GM19397 (cell line): ENCODE data around the gene ALDH1A2.
"Not testable (repeated sequence)": the region's sequence is repeated elsewhere in the genome, so short reads cannot be mapped to it uniquely, and the experiment has no call there.

ENCODE experiments used
- ATAC-seq: cut with Tn5 transposase; IDR thresholded peaks from one replicate; pipeline ENCODE4 v1.9.1; 2021; ENCODE audit warnings: mild to moderate bottlenecking, moderate library complexity; ENCODE audit not compliant: unreplicated experiment

Gene ALDH1A2

DNA sequence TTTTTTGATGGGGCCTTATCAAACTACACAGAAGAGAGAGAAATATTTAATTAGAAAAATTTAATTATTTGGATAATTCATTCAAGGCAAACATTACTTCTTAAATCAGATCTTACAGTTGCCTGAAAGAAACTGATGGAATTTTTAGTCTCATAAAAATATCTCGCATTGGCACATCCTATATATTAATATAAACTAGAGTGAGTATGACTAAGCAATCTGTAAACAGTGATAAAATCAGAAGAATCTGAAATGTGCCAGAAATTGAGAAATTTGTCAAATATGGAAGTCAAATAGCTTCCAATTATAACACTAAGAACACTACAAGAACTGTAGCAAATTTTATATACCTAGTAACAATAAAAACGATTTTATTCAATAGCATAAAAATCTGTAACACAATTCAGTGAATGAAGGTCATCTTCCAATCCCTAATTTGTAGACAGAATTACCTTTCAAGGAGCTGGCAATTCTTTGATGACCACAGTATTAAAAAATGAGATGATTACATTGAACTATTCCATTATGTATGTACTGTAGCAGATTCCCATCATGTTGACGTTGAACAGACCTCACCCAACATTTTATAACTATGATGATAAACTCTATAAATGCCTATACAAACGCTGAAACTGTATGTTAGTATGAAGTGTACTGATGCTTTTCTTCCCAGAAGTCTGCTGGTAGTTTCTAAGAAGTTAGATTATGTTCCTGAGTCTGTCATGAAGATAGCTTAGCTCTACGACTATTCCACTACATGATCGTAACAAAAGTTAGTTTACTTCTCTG lies 63.0 kb downstream of the ALDH1A2 start:
- no peak for ATAC-seq

DNA sequence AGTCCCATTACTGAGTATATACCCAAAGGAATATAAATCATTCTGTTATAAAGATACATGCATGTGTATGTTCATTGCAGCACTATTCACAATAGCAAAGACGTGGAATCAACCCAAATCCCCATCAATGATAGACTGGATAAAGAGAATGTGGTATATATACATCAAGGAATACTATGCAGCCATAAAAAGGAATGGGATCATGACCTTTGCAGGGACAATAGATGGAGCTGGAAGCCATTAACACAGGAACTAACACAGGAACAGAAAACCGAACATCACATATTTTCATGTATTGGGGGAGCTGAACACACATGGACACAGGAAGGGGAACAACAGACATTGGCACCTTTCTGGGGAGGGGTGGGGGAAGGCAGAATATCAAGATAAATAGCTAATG lies 65.8 kb downstream of the ALDH1A2 start:
- not testable (repeated sequence) for ATAC-seq

DNA sequence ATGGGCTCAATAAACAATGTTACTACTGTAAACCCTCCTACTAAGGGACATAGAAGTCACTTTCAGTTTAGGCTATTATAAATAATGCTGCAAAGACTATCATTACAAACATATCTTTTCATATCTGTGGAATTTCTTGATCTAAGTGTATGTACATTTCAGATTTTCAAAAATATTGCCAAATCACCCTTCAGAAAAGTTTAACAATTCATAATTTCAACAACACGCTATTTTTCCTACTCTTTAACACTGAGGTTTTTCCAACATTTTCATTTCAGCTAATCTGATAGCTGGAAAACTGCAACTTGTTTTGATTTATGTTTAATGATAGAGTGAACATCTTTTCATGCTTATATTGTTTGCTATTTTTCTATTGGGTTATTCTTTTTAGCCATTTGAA lies 69.0 kb downstream of the ALDH1A2 start:
- no peak for ATAC-seq

DNA sequence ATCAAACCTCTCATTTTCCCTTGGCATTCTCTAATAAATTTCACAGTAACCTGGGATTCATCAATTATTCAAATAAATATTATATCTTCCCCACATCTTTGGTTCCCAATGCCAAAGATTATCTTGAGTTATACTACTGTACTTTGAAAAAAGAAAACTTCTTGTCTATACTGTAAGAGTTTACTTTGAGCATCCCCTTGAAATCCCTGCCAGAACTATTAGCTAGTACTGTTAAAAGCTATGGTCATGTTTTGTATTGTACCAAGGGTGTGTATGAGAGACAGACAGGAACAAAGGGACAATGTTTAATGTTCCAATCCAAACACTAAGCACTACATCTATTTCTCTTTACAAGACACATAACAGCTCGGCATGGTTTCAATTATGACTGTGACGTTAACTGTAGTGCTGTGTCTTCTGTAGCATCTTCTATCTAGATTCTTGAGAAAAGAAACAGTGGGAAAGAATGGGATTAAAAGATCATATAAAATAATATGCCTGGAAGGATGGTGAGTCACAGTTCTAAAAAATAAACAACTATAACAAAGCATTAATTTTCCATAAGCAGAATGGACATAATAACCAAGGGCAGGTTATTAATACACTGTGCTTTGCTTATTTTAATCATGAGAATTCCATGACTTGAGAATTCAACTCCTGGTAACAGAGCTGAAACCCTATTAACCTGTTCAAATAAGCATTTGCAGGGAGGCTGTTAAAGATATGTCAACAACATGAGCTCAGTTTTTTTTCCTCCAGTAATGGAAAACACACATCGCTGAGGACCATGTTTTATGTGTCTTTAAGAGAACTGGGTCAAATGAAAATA lies 71.1 kb downstream of the ALDH1A2 start:
- ATAC-seq = no peak

DNA sequence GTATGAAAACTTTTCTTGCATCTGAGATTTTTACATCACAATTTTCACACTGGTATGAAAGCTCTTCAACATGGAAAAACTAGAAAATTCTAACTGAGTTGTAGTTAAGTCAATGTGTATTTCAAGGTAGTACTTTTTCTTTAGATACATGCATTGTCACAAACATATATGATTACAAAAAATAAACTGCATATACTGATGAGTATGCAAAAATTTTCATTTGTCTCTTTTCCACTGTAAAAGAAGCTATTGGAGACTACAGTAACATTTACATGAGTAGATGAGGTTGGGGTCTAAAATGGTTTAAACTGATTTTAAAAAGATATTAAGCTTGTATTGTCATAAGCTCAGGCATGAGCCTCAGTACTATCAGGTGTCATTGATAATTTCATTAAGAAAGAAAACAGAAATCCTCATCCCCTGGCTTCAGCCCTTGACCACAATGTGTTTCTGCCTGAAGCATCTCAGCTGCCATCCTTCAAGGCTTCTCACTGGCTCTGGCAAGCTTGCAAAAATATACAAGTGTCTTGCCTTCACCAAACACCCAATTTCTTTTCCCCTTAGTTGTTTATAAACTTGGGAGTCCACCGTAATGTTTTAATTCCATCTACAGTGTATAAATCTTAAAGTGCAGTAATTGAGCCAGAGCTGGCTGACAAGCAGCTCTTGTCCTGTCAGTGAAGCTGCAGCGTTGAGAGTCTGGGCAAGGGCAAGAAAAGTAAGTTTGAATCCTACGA lies 71.9 kb downstream of the ALDH1A2 start:
- ATAC-seq = no peak

DNA sequence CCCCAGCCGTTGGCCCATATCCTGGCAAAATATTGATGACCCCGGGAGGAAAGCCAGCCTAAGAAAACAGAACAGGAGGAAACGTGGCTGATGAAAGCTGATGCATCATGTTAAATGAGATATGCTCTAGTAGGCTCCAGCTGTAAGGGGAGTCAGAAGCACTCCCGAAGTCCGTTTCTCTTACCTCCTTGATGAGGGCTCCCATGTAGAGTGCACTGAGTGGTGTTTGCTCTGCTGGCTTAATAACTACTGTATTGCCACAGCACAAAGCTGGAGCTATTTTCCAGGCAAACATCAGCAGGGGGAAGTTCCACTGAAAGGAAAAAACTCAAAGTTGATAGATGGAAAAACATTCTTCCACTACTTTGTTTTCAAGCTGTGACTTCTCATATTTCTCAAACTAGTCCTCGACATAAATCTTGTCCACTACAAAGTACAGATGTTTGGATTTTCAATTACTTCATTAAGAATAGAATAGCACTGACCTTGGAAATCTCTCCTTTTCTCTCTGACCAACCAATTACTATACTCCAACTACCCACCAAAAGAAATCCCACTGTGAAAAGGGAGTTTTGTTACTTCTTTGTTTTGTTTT lies 72.7 kb downstream of the ALDH1A2 start:
- no peak for ATAC-seq

DNA sequence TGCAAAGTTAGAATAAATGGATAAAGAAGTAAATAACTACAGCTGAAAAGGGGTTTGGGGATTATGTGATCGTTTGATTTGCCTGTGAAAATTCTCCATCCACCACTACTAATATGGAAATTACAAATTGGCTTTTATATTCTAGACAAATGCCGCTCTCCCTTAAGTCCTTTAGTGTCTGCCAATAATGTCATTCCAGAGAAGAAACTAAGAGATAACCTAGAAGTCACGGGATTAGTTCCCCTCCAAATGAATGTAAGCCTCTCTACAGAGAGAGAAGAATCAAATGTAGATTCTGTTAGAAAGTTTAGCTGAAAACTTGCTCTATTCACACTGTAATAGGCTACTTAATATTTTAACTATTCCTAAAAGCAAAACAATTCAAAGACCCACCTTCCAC lies 92.0 kb downstream of the ALDH1A2 start:
- no peak for ATAC-seq

DNA sequence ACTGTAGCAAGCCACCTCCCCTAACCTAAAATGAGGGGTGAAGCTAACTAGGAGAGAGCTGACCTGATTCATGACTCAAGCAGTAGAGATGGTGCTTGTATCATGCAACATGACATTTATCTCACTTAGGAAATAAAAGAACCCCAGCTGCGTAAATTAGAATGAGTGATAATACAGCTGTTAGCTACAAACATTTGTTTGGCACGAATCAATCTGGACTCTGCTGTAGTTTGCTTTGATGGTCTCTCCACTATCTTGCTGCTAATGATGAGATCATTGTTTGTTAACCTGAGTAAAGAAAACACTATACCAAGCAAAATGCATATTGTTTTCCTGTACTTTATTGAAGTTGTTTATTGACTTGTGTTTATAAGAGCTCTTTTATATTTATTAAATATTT lies 92.6 kb downstream of the ALDH1A2 start:
- no peak for ATAC-seq

DNA sequence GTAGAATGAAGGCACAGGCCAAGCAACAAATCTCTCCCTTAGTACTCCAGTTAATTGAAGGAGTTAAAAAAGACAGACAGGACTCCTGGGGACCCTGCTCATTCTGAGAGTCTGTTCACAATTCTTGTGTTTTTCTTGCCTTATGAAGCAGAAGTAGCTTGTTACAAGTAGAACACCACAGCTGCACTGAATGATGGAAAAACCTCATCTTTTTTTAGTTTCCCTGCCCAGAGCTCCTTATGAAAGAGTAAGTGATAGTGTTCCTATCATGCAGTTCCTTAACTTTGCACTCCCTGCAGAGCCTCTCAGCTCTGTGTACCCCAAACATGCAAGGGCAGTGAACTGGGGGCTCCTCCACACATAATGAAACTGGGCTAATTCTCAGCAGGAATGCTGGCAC lies 95.5 kb downstream of the ALDH1A2 start:
- ATAC-seq = no peak

DNA sequence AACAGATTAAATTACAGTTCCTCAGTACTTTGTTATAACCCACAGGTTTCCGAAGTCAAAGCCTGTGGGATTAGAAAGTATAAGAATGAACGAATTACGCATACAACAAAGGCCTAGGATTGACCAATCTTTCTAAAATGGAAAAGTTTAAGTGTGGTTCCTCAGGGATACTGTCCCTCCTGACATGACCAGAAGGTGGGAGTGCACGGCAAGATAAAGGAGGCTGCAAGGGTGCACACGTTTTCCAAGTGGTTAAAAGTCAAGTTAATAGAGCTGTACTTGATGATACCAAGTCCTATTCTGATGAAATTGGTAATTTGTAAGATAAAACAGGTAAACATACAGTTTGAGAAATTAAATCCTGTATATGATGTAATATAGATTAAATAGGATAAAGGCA lies 96.2 kb downstream of the ALDH1A2 start:
- no peak for ATAC-seq

DNA sequence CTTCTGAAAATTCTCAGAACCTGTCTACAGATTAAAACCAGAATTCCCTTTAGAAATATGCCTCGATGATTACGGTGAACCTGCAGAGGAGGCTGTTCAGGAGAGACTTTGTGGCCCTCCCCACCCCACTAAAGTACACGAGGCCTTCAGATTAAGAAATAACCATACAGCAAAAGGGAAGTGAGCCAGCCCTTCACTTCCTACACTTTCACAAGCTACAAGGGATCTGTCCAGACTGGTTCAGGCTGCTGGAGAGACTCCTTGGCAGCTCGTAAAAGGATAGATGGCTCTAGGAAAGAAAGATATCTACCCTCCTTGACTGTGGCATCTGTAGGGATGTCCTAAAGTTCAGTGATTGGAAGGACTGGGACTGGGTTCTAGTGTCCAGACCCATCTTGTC lies 102.6 kb downstream of the ALDH1A2 start:
- ATAC-seq = no peak

DNA sequence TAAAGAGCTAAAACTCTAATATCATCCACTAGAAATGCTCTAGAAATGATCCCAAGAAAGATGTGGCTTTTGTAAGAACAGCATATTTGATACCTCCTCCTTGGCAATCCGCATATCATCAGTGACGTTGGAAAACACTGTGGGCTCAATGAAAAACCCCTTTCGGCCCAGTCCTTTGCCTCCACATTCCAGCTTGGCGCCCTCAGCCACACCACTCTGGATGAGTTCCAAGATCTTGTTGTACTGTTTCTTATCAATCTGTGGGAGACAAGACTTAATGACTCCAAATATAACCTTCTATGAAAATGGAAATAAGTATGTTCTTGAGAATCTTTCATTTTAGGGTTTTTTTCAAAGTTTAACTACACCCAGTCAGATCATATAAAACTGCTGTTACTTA lies 103.6 kb downstream of the ALDH1A2 start:
- no peak for ATAC-seq

DNA sequence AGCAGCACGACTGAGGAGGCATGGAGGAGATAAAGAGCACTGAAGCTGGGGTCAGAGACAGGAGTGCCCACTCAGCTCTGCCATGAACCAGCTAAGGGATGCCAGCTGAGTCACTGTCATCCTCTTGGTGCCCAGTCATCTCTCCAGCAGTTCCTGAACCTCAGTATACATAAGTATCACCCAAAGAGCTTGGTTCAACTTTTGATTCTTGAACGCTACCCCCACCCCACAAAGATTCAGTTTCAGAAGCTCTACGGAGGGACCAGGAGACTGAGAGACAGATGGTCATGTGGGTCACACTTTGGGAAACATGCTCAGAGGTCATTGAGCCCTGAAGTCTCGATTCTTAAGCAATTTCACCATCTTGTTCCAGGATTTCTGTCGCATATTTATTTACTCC lies 108.4 kb downstream of the ALDH1A2 start:
- no peak for ATAC-seq

DNA sequence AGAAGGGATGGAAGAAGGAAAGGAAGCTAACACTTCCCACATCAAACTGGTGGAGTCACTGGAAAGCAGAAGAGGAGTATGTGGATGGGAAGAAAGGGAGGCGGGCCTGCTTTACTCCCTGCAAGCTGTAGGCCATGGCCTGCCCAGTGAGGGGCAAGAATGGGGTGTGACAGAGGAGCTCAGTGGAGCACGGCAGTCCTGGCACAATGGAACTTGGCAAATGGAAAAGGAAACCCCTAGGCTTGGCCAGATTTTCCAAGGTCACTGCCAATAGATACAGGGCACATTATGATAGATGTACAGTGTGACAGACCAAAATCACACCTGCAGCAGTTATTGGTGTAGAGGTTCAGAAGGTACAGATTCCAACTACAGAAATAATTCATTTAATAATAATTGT lies 111.6 kb downstream of the ALDH1A2 start:
- no peak for ATAC-seq

DNA sequence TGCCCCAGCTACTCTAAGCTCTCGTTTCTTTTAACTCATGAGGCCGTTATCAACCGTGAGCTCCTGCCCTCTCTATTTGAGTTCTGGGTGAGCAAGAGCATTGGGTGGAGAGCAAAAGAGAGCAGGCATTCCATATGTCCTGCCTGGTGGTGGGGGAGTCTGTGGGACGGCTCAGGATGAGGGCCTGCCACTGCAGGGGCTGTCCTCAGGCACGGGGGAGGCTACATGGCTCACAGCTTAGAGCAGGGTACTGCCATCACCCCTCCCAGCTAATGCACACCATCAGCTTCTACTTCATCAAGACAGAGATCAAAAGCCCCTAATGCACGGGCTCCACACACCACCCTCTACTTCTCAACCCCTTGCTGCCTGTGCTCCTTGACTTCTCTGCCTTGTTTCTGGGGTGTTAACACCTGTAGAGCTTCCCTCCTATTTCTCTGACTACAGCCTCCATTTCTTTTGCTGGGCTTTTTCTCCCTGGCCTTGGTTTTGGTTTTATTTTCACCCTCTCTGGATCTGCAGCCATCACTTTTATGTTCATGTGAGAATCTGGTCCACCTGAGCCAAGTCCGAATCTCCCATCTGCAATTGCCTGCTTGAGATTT lies 114.1 kb downstream of the ALDH1A2 start:
- no peak for ATAC-seq

DNA sequence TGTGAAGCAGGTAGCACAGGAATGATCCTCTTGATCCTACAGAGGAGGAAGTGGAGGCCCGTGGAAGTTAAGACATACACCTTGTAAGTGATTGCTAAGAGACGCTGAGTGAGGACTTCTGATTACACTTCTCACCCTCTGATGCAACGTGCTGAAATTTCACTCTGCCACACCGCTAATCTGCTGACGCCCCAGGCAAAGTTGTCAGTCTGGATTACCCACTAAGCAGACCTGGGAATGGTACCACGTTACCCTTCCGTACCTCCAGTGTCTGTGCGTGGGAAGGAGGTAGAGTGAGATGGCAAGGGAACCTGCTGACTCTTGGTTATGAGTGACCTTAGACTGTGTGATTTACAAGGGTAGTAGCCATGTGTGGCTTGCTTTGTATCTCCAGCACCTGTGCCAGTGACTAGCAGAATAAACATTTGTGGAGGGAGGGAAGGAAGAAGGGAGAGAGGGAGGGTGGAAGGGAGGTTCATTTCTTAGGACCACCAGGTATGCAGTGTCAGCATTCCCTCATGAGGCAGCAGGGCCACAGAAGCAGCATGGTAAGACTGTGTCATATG lies 115.0 kb downstream of the ALDH1A2 start:
- ATAC-seq = no peak

DNA sequence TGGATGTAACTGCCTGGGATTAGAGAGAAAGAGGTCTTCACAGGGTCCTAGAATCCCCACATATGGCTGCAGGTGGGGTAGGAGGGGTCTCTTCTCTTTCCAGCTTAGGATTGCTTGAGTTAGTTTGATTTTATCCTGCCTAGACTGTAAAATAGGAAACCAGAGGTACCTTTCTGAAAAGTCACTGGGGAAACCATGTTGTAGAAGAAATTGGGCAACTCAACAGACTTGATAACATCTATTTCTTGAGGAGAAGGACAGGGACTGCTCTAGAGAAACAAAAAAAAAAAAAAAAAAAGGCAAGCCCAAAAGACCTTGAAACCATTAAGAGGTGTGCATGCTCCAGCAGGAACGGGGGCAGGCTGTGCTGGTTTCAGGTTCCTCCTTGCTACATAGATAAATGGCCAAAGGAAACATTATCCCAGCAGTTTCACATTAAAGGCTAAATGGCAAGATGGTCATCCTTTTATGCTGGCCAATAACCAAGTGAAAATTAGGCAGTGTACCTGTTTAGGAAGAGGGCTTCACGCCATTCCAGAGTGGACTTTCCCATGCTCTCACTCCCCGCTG lies 116.1 kb downstream of the ALDH1A2 start:
- ATAC-seq = no peak

DNA sequence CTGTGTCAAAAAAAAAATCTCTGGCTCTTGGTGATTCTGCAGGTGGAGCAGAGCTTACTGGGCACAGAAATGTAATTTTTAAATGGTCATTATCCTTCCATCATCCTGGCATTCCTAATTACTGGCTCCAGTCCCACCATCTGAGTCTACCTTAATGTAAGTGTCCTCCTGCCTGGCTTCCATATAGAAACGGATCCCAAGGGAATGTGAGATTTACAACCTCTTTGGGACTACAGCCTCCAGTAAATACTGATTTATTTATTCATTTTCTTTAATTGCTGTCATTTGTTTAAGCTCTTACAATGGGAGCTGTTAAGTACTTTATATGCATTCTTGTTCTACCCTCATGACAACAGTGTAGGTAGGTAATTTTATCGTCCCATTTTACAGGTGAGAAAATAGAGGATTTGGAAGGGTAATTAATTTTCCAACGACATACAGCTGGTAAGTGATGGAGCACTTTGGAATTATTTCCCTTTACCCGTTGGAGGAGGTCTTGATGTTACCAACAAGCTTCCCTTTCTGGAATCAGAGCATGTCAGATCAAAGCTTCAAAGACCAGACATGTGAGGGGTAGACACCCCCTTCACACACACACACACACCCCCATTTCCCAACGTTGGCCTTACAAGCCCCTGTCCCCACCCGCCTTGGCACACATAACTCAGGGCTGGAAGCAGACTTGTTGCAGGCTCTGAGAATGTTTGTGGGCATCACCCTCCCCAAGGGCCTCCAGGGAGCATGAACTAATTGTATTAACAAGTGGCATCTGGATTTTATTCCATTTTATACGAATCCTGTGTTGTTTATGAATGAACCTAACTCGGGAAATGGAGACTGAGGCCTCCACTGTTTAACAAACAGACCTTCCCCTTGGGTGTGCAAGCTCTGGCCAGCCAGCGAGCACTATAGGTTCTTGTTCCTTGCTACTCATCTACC lies 116.9 kb downstream of the ALDH1A2 start:
- no peak for ATAC-seq

DNA sequence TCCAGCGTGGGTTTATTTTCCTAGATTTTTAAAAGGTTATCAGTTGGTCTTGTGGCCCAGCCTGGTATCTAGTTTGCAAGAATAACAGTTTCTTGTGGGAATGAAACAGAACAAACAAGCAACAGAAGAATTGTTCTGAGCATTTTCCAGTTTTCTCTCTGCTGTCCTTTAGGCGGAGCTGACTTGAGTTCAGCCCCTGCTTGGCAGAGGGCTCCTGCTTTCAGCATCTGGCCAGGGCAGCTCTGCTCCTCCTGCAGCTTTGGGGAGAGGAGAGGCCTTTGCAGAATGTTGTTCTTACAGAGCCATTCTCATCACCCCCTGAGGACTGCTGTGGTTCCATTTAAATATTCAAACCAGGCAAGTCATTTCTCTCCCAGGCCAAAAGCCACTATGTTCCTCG lies 117.7 kb downstream of the ALDH1A2 start:
- no peak for ATAC-seq
